Endothelial cell of umbilical vein (primary cell): ENCODE results near the gene TNPO3. TPM values are rescaled to one million over a fixed set of nuclear protein-coding genes. Genes with fewer than 3 reads are reported as not detected.

Source experiments
- BruUV-seq: library from RNA; stranded (reverse); fragments of 400-500 nt; replicated peaks from 2 replicates; lab custom pipeline; 2021; lab: Mats Ljungman, UMichigan
- CTCF ChIA-PET: fragments of 300-600, 350-600 bp; sonication (Branson Sonifier 250); formaldehyde crosslinking; loops from one replicate; lab custom pipeline; 2021; ENCODE audit warnings: antibody characterized with exemption, inconsistent platforms; lab: Charles Lee
- POLR2A ChIA-PET: fragments of 300-600, 350-600 bp; sonication (Branson Sonifier 250); formaldehyde crosslinking; loops from one replicate; lab custom pipeline; 2021; ENCODE audit warnings: antibody characterized with exemption, inconsistent platforms; lab: Charles Lee
- DNase-seq: peaks from one replicate; pipeline ENCODE4 v3.0.0-alpha.2; 2011; ENCODE audit warnings: low read depth, low spot score
- FAIRE-seq: peaks from 2 replicates; lab custom pipeline; 2011; peaks lifted over from hg19 to GRCh38; lab: Jason Lieb, UNC
- H2AFZ ChIP-seq: 2 replicates; pipeline ENCODE4 v1.6.0; 2012; ENCODE audit warnings: low read depth, low read length, control low read depth, inconsistent platforms
- H3K27ac ChIP-seq: 2 replicates; pipeline ENCODE4 v1.5.1; 2011; ENCODE audit warnings: low read depth, mild to moderate bottlenecking, control low read depth, low read length, moderate library complexity; ENCODE audit not compliant: insufficient read depth
- H3K27me3 ChIP-seq, 2 experiments: 2 replicates each; pipeline versions ENCODE4 v1.6.0 to v1.6.1; 2011; ENCODE audit warnings: low read length in 2 of 2, mixed read lengths in 1 of 2; ENCODE audit not compliant: control insufficient read depth in 2 of 2, insufficient read depth in 2 of 2
- H3K36me3 ChIP-seq, 2 experiments: 2 replicates in 1 of 2; 3 replicates in 1 of 2; pipeline ENCODE4 v1.5.1; 2011; ENCODE audit warnings: low read length in 2 of 2, mild to moderate bottlenecking in 1 of 2, moderate library complexity in 1 of 2; ENCODE audit not compliant: control insufficient read depth in 2 of 2, insufficient read depth in 2 of 2; ENCODE audit errors: extremely low read depth in 1 of 2
- H3K4me1 ChIP-seq: 3 replicates; pipeline ENCODE4 v1.5.1; 2011; ENCODE audit warnings: mild to moderate bottlenecking, low read length; ENCODE audit not compliant: control insufficient read depth, insufficient read depth; ENCODE audit errors: extremely low read depth
- H3K4me2 ChIP-seq: 2 replicates; pipeline ENCODE4 v1.6.1; 2011; ENCODE audit warnings: low read length, control low read depth, mixed read lengths; ENCODE audit not compliant: insufficient read depth
- H3K4me3 ChIP-seq, 3 experiments: fragments of 200-600 bp in 1 of 3; sonication (generic), shearing (Covaris generic) in 1 of 3; replicated peaks in 1 of 3; 2 replicates each; pipeline ENCODE4 v1.5.1; 2011 to 2016; ENCODE audit warnings: control low read depth in 3 of 3, low read length in 3 of 3, mild to moderate bottlenecking in 2 of 3, inconsistent platforms in 1 of 3, low read depth in 1 of 3, moderate library complexity in 1 of 3; ENCODE audit not compliant: insufficient read depth in 1 of 3
- H3K79me2 ChIP-seq: 2 replicates; pipeline ENCODE4 v1.6.0; 2012; ENCODE audit warnings: low read length, inconsistent platforms; ENCODE audit not compliant: control insufficient read depth, insufficient read depth
- H3K9ac ChIP-seq: replicated peaks from 2 replicates; pipeline ENCODE3; 2011; ENCODE audit warnings: low read length, control low read depth; ENCODE audit not compliant: insufficient read depth; ENCODE audit errors: extremely low read depth
- H3K9me1 ChIP-seq: replicated peaks from 3 replicates; pipeline ENCODE4 v1.6.0; 2011; ENCODE audit warnings: mild to moderate bottlenecking, low read length; ENCODE audit not compliant: control insufficient read depth, insufficient read depth; ENCODE audit errors: extremely low read depth
- H3K9me3 ChIP-seq: replicated peaks from 2 replicates; pipeline ENCODE4 v1.5.1; 2012; ENCODE audit warnings: low read length, inconsistent platforms; ENCODE audit not compliant: control insufficient read depth, insufficient read depth
- H4K20me1 ChIP-seq: replicated peaks from 2 replicates; pipeline ENCODE3; 2011; ENCODE audit warnings: mild to moderate bottlenecking, low read length; ENCODE audit not compliant: control insufficient read depth, insufficient read depth; ENCODE audit errors: extremely low read depth
- CTCF ChIP-seq, 2 donors: IDR thresholded peaks; 1 replicate in 1 of 2; 2 replicates in 1 of 2; pipeline ENCODE4 v1.5.1; 2011; ENCODE audit warnings: low read length in 2 of 2, mild to moderate bottlenecking in 2 of 2, moderate library complexity in 2 of 2, control low read depth in 1 of 2, inconsistent platforms in 1 of 2, low read depth in 1 of 2; ENCODE audit not compliant: insufficient read depth in 1 of 2; ENCODE audit errors: extremely low read depth in 1 of 2
- EZH2 ChIP-seq: IDR thresholded peaks from 2 replicates; pipeline ENCODE4 v1.6.1; 2012; ENCODE audit warnings: borderline replicate concordance, low read depth, mild to moderate bottlenecking, moderate library complexity, low read length, inconsistent platforms; ENCODE audit not compliant: severe bottlenecking
- FOS ChIP-seq: IDR thresholded peaks from 2 replicates; pipeline ENCODE4 v1.6.1; 2011; ENCODE audit warnings: mild to moderate bottlenecking, low read length, moderate library complexity, borderline replicate concordance; ENCODE audit not compliant: insufficient read depth
- GATA2 ChIP-seq: IDR thresholded peaks from 2 replicates; pipeline ENCODE4 v1.7.0; 2011; ENCODE audit warnings: low read depth, mild to moderate bottlenecking, moderate library complexity, mixed read lengths, low read length; ENCODE audit not compliant: insufficient read length, insufficient read depth
- POLR2AphosphoS5 ChIP-seq: IDR thresholded peaks from 2 replicates; pipeline ENCODE4 v1.6.1; 2012; ENCODE audit warnings: low read depth, mild to moderate bottlenecking, control low read depth, low read length, moderate library complexity; ENCODE audit not compliant: insufficient read depth
- dilution Hi-C: fragments of 300-500 bp; cut with MboI; formaldehyde crosslinking; loops from one replicate; pipeline ENCODE4 v1.15.0; 2019; ENCODE audit warnings: low sequenced_read_pairs; ENCODE audit not compliant: extremely low pct_ligation_motif_present
- intact Hi-C: fragments of 100-400 bp; cut with micrococcal nuclease; formaldehyde crosslinking; loops from one replicate; pipeline ENCODE4 v1.10.0; 2022
- polyA plus RNA-seq, 4 experiments: library from polyadenylated mRNA; depleted of rRNA in 3 of 4; stranded (reverse) in 3 of 4; unstranded in 1 of 4; fragments of >200 nt; gene quantifications; 2 replicates each; pipeline versions ENCODE4 v1.2.1 to v1.2.3, GENCODE V29; 2011 to 2012; ENCODE audit warnings: missing spikeins in 1 of 4
- total RNA-seq: library from RNA; stranded (reverse); gene quantifications from 2 replicates; pipeline ENCODE4 v1.2.3, GENCODE V29; 2021
- TF ChIP-seq, protein P1 (sequence below): IDR thresholded peaks from 2 replicates; pipeline ENCODE4 v1.6.1; 2011; ENCODE audit not compliant: insufficient read depth, insufficient read length

Gene TNPO3
- total and polyA plus RNA-seq, 2 donors (not counting 3 experiments of a cell fraction or from before 2014, with no cell fraction given) = 29.0 to 46.9 TPM

- intact Hi-C loops = no loop called here
- ChIA-PET POLR2A (no interaction called here), CTCF (interaction anchor here (1.2 to 1.3 kb wide), 2 partner anchors 14 to 130 kb away, joined by 3 to 4 read pairs; no protein-coding TSS in a partner anchor)
- Histone ChIP-seq H3K27ac (no peak overlapping the region), H3K36me3 (peaks cover 5 to 13% of the 10 kb centered on the region in 2 experiments), H3K79me2 (no peaks in the 10 kb centered on the region), H3K9ac (no peak overlapping the region), H2AFZ (no peak overlapping the region), H4K20me1 (no peaks in the 10 kb centered on the region), H3K9me3 (no peaks in the 10 kb centered on the region), H3K4me2 (no peak overlapping the region), H3K4me3 (no peak overlapping the region), H3K27me3 (no peaks in the 10 kb centered on the region), H3K9me1 (no peaks in the 10 kb centered on the region), H3K4me1 (no peaks in the 10 kb centered on the region)
- TF ChIP-seq CTCF (IDR thresholded peaks at IDR 0.05; ENCODE audit: extremely low read depth in 1 of 2, insufficient read depth in 1 of 2, low read depth in 1 of 2, low read length in 2 of 2) = no peak
- TF ChIP-seq POLR2AphosphoS5 = no peak
- TF ChIP-seq GATA2 = no peak
- no peak for TF ChIP-seq EZH2
- TF ChIP-seq, protein P1, sequence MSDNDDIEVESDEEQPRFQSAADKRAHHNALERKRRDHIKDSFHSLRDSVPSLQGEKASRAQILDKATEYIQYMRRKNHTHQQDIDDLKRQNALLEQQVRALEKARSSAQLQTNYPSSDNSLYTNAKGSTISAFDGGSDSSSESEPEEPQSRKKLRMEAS = no peak
- no peak for TF ChIP-seq FOS
- no TSS peak for BruUV-seq
- dilution Hi-C loops = no loop called here
- DNase-seq (no peak), FAIRE-seq (no peak)
Observed at GRCh38 chr7:128961030-128961659, 93.8 kb downstream of the TNPO3 start.
